ENCODE results near the gene COL18A1. TPM values are rescaled to one million over a fixed set of nuclear protein-coding genes. Genes with fewer than 3 reads are reported as not detected.

The COL18A1 gene
- total RNA-seq, 1 donor from 2014 or later, result 535 TPM

GRCh38 chr21:45379901-45380330 is 25.0 kb upstream of the COL18A1 start:
- TF ChIP-seq CTCF (conservative IDR thresholded peaks at IDR 0.05; ENCODE audit: low read depth, low read length), result no peak
- no peak for DNase-seq (ENCODE audit: low read depth)
- H3K4me3 ChIP-seq (ENCODE audit: low read depth, low read length), result no peak overlapping the region

- TF ChIP-seq CTCF (conservative IDR thresholded peaks at IDR 0.05; ENCODE audit: low read depth, low read length), result no peak
Measured at GRCh38 chr21:45380566-45380965, 24.4 kb upstream of the COL18A1 start.

GRCh38 chr21:45381036-45381787 is 23.8 kb upstream of the COL18A1 start:
- no peak for TF ChIP-seq CTCF (conservative IDR thresholded peaks at IDR 0.05; ENCODE audit: low read depth, low read length)
- no peak for DNase-seq (ENCODE audit: low read depth)
- H3K4me3 ChIP-seq (ENCODE audit: low read depth, low read length), result no peak overlapping the region

More at GRCh38 chr21:45380566-45380965, 24.4 kb upstream of the COL18A1 start:
- H3K4me3 ChIP-seq (ENCODE audit: low read depth, low read length), result no peak overlapping the region
- DNase-seq (ENCODE audit: low read depth), result no peak

GRCh38 chr21:45381865-45382696 is 22.9 kb upstream of the COL18A1 start:
- no peak overlapping the region for H3K4me3 ChIP-seq (ENCODE audit: low read depth, low read length)
- no peak for DNase-seq (ENCODE audit: low read depth)
- no peak for TF ChIP-seq CTCF (conservative IDR thresholded peaks at IDR 0.05; ENCODE audit: low read depth, low read length)

GRCh38 chr21:45382697-45382997 is 22.3 kb upstream of the COL18A1 start:
- H3K4me3 ChIP-seq (ENCODE audit: low read depth, low read length), result no peak overlapping the region
- no peak for DNase-seq (ENCODE audit: low read depth)
- no peak for TF ChIP-seq CTCF (conservative IDR thresholded peaks at IDR 0.05; ENCODE audit: low read depth, low read length)

- no peak for DNase-seq (ENCODE audit: low read depth)
Measured at GRCh38 chr21:45383111-45383614, 21.8 kb upstream of the COL18A1 start.

More at GRCh38 chr21:45383111-45383614, 21.8 kb upstream of the COL18A1 start:
- no peak overlapping the region for H3K4me3 ChIP-seq (ENCODE audit: low read depth, low read length)
- TF ChIP-seq CTCF (conservative IDR thresholded peaks at IDR 0.05; ENCODE audit: low read depth, low read length), result no peak

Measured in epithelial cell of proximal tubule (primary cell).